Breast epithelium (tissue), 3 donors: ENCODE data around the gene ZCCHC12.

Experiments
- CTCF ChIP-seq, 3 donors: fragments of 450-650 bp; IDR thresholded peaks; one replicate each; pipeline ENCODE4 v1.5.1; 2016 to 2017; ENCODE audit warnings: antibody characterized with exemption in 3 of 3, mild to moderate bottlenecking in 3 of 3, moderate library complexity in 3 of 3
- POLR2A ChIP-seq: fragments of 450-650 bp; IDR thresholded peaks from one replicate; pipeline ENCODE4 v1.6.1; 2016; ENCODE audit warnings: antibody characterized with exemption, mild to moderate bottlenecking, moderate library complexity
- POLR2AphosphoS5 ChIP-seq, 3 donors: sonication (generic); formaldehyde crosslinking; IDR thresholded peaks; one replicate each; pipeline ENCODE4 v1.6.1; 2017; ENCODE audit warnings: antibody characterized with exemption in 3 of 3

- no peak for TF ChIP-seq CTCF (IDR thresholded peaks at IDR 0.05)
- no peak for TF ChIP-seq POLR2A
- TF ChIP-seq POLR2AphosphoS5 (IDR thresholded peaks at IDR 0.05), result no peak
These were observed 30.0 kb downstream of the ZCCHC12 start for GRCh38 chrX:118853596-118853995.
